Mesenchymal stem cell (in vitro differentiated cells and primary cell): ENCODE data around the gene YJU2. TPM values are rescaled to one million over a fixed set of nuclear protein-coding genes. Genes with fewer than 3 reads are reported as not detected.

ENCODE experiments used
- DNase-seq: peaks from one replicate; pipeline ENCODE4 v3.0.0-alpha.2; 2013
- H2AFZ ChIP-seq: one replicate; pipeline ENCODE4 v1.6.1; 2013; ENCODE audit warnings: low read depth, mild to moderate bottlenecking, control low read depth, inconsistent platforms, low read length, moderate library complexity
- H2AK5ac ChIP-seq: 2 replicates; pipeline ENCODE4 v1.6.1; 2013; ENCODE audit warnings: low read length, moderate library complexity, mild to moderate bottlenecking, inconsistent platforms; ENCODE audit not compliant: severe bottlenecking
- H2BK120ac ChIP-seq: one replicate; pipeline ENCODE4 v1.6.1; 2013; ENCODE audit warnings: low read depth, mild to moderate bottlenecking, inconsistent platforms, low read length, moderate library complexity
- H2BK12ac ChIP-seq, 2 experiments: one replicate each; pipeline ENCODE4 v1.6.1; 2013; ENCODE audit warnings: inconsistent platforms in 2 of 2, low read length in 2 of 2, mild to moderate bottlenecking in 2 of 2, moderate library complexity in 2 of 2, control low read depth in 1 of 2
- H2BK15ac ChIP-seq: one replicate; pipeline ENCODE4 v1.6.1; 2013; ENCODE audit warnings: mild to moderate bottlenecking, low read depth, inconsistent platforms; ENCODE audit not compliant: poor library complexity, severe bottlenecking
- H2BK5ac ChIP-seq: 2 replicates; pipeline ENCODE4 v1.6.1; 2013; ENCODE audit warnings: low read depth, mild to moderate bottlenecking, low read length, control low read depth, inconsistent platforms; ENCODE audit not compliant: poor library complexity, severe bottlenecking
- H3K14ac ChIP-seq, 2 experiments: one replicate each; pipeline ENCODE4 v1.6.1; 2013; ENCODE audit warnings: inconsistent platforms in 2 of 2, low read length in 2 of 2, control low read depth in 1 of 2, mild to moderate bottlenecking in 1 of 2, moderate library complexity in 1 of 2
- H3K18ac ChIP-seq, 2 experiments: one replicate each; pipeline ENCODE4 v1.6.1; 2013; ENCODE audit warnings: inconsistent platforms in 2 of 2, low read length in 2 of 2, control low read depth in 1 of 2, low read depth in 1 of 2, mild to moderate bottlenecking in 1 of 2
- H3K23ac ChIP-seq, 2 experiments: one replicate each; pipeline ENCODE4 v1.6.1; 2013; ENCODE audit warnings: inconsistent platforms in 2 of 2, low read length in 2 of 2, mild to moderate bottlenecking in 2 of 2, moderate library complexity in 2 of 2, control low read depth in 1 of 2
- H3K27ac ChIP-seq: 2 replicates; pipeline ENCODE4 v1.5.1; 2013; ENCODE audit warnings: mild to moderate bottlenecking, moderate library complexity, low read length, control low read depth, inconsistent platforms; ENCODE audit not compliant: poor library complexity, severe bottlenecking
- H3K27me3 ChIP-seq, 2 experiments: 2 replicates each; pipeline versions ENCODE4 v1.6.1 to v1.7.0; 2013; ENCODE audit warnings: low read length in 2 of 2, mild to moderate bottlenecking in 2 of 2, moderate library complexity in 2 of 2, control low read depth in 1 of 2, inconsistent platforms in 1 of 2; ENCODE audit not compliant: control insufficient read depth in 1 of 2, insufficient read depth in 1 of 2
- H3K36me3 ChIP-seq, 2 experiments: 2 replicates each; pipeline versions ENCODE4 v1.6.1 to v1.7.0; 2013; ENCODE audit warnings: low read length in 2 of 2, control low read depth in 1 of 2, inconsistent platforms in 1 of 2, low read depth in 1 of 2, mild to moderate bottlenecking in 1 of 2; ENCODE audit not compliant: insufficient read depth in 2 of 2, control insufficient read depth in 1 of 2
- H3K4ac ChIP-seq, 2 experiments: one replicate each; pipeline ENCODE4 v1.6.1; 2013; ENCODE audit warnings: inconsistent platforms in 2 of 2, low read length in 2 of 2, mild to moderate bottlenecking in 2 of 2, moderate library complexity in 2 of 2, control low read depth in 1 of 2, low read depth in 1 of 2
- H3K4me1 ChIP-seq: 2 replicates; pipeline ENCODE4 v1.6.1; 2013; ENCODE audit warnings: low read depth, low read length, control low read depth; ENCODE audit not compliant: control insufficient read depth, insufficient read depth
- H3K4me2 ChIP-seq: 2 replicates; pipeline ENCODE4 v1.6.1; 2013; ENCODE audit warnings: low read length, mild to moderate bottlenecking, inconsistent platforms; ENCODE audit not compliant: poor library complexity, severe bottlenecking
- H3K4me3 ChIP-seq, 2 experiments: 2 replicates each; pipeline versions ENCODE4 v1.5.1 to v1.7.0; 2013; ENCODE audit warnings: low read length in 2 of 2, mild to moderate bottlenecking in 2 of 2, control low read depth in 1 of 2, low read depth in 1 of 2; ENCODE audit not compliant: insufficient read depth in 1 of 2
- H3K79me1 ChIP-seq: replicated peaks from 2 replicates; pipeline ENCODE4 v1.6.1; 2013; ENCODE audit warnings: mild to moderate bottlenecking, control low read depth, low read length, inconsistent platforms; ENCODE audit not compliant: poor library complexity, severe bottlenecking
- H3K9ac ChIP-seq: 2 replicates; pipeline ENCODE4 v1.7.0; 2013; ENCODE audit warnings: mild to moderate bottlenecking, low read length, moderate library complexity
- H3K9me3 ChIP-seq: 2 replicates; pipeline ENCODE4 v1.7.0; 2013; ENCODE audit warnings: mild to moderate bottlenecking, low read length; ENCODE audit not compliant: control insufficient read depth
- H4K8ac ChIP-seq: one replicate; pipeline ENCODE4 v1.6.1; 2013; ENCODE audit warnings: inconsistent platforms, mild to moderate bottlenecking, low read length, moderate library complexity
- H4K91ac ChIP-seq: one replicate; pipeline ENCODE4 v1.6.1; 2013; ENCODE audit warnings: mild to moderate bottlenecking, low read length, inconsistent platforms
- WGBS: methylation state at CpG from one replicate; pipeline ENCODE4 v1.1.7; 2013; ENCODE audit warnings: mixed read lengths; 5-methylcytosine and 5-hydroxymethylcytosine counted together
- polyA plus RNA-seq, 2 experiments: library from polyadenylated mRNA; stranded (reverse); fragments of 200-250 nt; gene quantifications; one replicate each; pipeline ENCODE4 v1.2.3, GENCODE V29; 2013

Gene YJU2
- 14.8 TPM for polyA plus RNA-seq (2013, experiment 1 of 2)
- polyA plus RNA-seq (2013, experiment 2 of 2) = 14.9 TPM

DNA sequence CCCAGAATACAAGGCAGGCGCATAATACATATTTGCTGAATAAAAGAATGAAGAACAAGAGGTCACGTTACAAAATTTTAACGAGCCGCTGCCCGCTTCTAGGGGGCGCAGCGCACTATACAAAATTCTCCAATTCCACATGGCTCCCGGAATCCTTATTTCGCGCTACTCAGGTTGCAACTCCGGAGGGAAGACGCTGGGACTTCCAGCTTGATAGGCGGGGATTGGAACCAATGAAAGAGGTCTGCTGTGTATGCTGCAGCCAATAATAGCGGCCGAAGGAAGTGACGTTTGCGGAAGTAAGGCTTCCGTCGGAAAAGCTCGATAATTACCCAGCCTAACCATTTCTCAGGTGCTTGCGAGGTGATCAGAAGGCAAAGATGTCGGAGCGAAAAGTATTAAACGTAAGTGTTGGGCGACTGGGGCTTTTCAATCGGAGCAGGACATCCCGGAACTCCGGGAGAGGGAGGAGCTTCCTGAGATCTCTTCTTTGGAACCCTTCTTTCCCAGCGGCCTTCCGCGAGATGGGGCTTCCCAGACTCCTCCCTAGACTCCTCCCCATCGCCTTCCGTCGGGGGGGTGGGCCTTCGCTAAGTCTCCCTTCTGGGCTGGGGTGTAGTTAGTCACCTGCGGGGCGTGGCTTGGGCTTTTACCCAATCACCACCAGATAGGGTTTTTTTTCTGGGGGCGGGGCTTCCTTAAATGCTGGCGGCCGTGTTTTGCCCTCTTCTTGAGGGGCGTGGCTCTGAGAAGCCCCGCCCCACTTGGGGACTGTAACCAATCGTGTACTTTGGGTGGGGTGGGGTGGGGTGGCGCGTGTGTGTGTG, at the start of gene YJU2:
Gene YJU2 (plus strand): TSS at position 314 of the 827 bp plus-strand sequence. CDS start 67 bp downstream, at position 381.
- H3K14ac ChIP-seq = no peak within 1 kb of the TSS
- H3K9me3 ChIP-seq = peaks cover 3% of the 10 kb centered on the region
- peaks cover 18% of the 10 kb centered on the region for H3K79me1 ChIP-seq
- H2AK5ac ChIP-seq = peak within 1 kb of the TSS; percentile 8
- no peak within 1 kb of the TSS for H3K23ac ChIP-seq
- peak within 1 kb of the TSS; percentile 86 for H2BK120ac ChIP-seq
- peak within 1 kb of the TSS; percentile 93 for H3K9ac ChIP-seq
- peak within 1 kb of the TSS; percentile 99 for H3K27ac ChIP-seq
- no peak within 1 kb of the TSS for H2BK12ac ChIP-seq
- H4K91ac ChIP-seq = peak within 1 kb of the TSS; percentile 43
- H2BK5ac ChIP-seq = peak within 1 kb of the TSS; percentile 88
- H3K36me3 ChIP-seq = peaks cover 28 to 29% of the 10 kb centered on the region in 2 experiments
- peak within 1 kb of the TSS in 1 of 2 experiments; percentile 82 for H3K18ac ChIP-seq
- H3K4me2 ChIP-seq = peak within 1 kb of the TSS; percentile 83
- H3K4ac ChIP-seq = peak within 1 kb of the TSS in 1 of 2 experiments; percentile 93
- no peaks in the 10 kb centered on the region for H3K27me3 ChIP-seq
- H3K4me3 ChIP-seq = peak within 1 kb of the TSS; percentile 61 to 86
- peaks cover 7% of the 10 kb centered on the region for H3K4me1 ChIP-seq
- under 1% methylated on average over 41 of the region's 45 CpGs for WGBS
- DNase-seq = peak; percentile 100
- no peak within 1 kb of the TSS for H2BK15ac ChIP-seq
- peak within 1 kb of the TSS; percentile 93 for H4K8ac ChIP-seq
- H2AFZ ChIP-seq = peak within 1 kb of the TSS; percentile 79

GRCh38 chr19:4197228-4197624, 49.7 kb upstream of the YJU2 start:
- H3K9me3 ChIP-seq = peaks cover 7% of the 10 kb centered on the region
- H3K23ac ChIP-seq = no peak overlapping the region
- H3K27ac ChIP-seq = no peak overlapping the region
- H3K9ac ChIP-seq = no peak overlapping the region
- H2BK120ac ChIP-seq = no peak overlapping the region
- H2BK5ac ChIP-seq = no peak overlapping the region
- no peak overlapping the region for H3K4ac ChIP-seq
- H3K4me2 ChIP-seq = no peak overlapping the region
- H3K79me1 ChIP-seq = no peaks in the 10 kb centered on the region
- peaks cover 3% of the 10 kb centered on the region for H3K4me1 ChIP-seq
- H3K18ac ChIP-seq = no peak overlapping the region
- no peak overlapping the region for H4K91ac ChIP-seq
- H4K8ac ChIP-seq = no peak overlapping the region
- DNase-seq = no peak
- no peaks in the 10 kb centered on the region for H3K36me3 ChIP-seq
- no peak overlapping the region for H2BK15ac ChIP-seq
- no peak overlapping the region for H3K4me3 ChIP-seq
- no peak overlapping the region for H2AFZ ChIP-seq
- H3K14ac ChIP-seq = no peak overlapping the region
- H2AK5ac ChIP-seq = no peak overlapping the region
- 81% methylated on average over 5 of the region's 5 CpGs for WGBS
- H3K27me3 ChIP-seq = peaks cover 58 to 82% of the 10 kb centered on the region in 2 experiments
- no peak overlapping the region for H2BK12ac ChIP-seq

GRCh38 chr19:4197625-4198466, 49.0 kb upstream of the YJU2 start:
- no peak overlapping the region for H2BK120ac ChIP-seq
- H2AK5ac ChIP-seq = no peak overlapping the region
- peaks cover 3% of the 10 kb centered on the region for H3K4me1 ChIP-seq
- no peaks in the 10 kb centered on the region for H3K36me3 ChIP-seq
- no peak overlapping the region for H3K4me3 ChIP-seq
- no peak overlapping the region for H2BK12ac ChIP-seq
- DNase-seq = no peak
- no peak overlapping the region for H3K4ac ChIP-seq
- no peak overlapping the region for H3K14ac ChIP-seq
- H2BK5ac ChIP-seq = no peak overlapping the region
- H3K9ac ChIP-seq = no peak overlapping the region
- H2BK15ac ChIP-seq = no peak overlapping the region
- H3K79me1 ChIP-seq = no peaks in the 10 kb centered on the region
- H3K23ac ChIP-seq = no peak overlapping the region
- no peak overlapping the region for H3K4me2 ChIP-seq
- no peak overlapping the region for H3K18ac ChIP-seq
- peaks cover 58 to 82% of the 10 kb centered on the region in 2 experiments for H3K27me3 ChIP-seq
- no peak overlapping the region for H4K8ac ChIP-seq
- no peak overlapping the region for H4K91ac ChIP-seq
- H2AFZ ChIP-seq = no peak overlapping the region
- H3K9me3 ChIP-seq = peaks cover 7% of the 10 kb centered on the region
- no peak overlapping the region for H3K27ac ChIP-seq
- 30% methylated on average over 41 of the region's 70 CpGs for WGBS
